ENCODE data around the gene TBATA. TPM values are rescaled to one million over a fixed set of nuclear protein-coding genes. Genes with fewer than 3 reads are reported as not detected.
A peak's percentile ranks its signal among the peaks of the same experiment; 100 is the strongest.

The TBATA gene
- total and polyA plus RNA-seq, 5 donors, result 0.16 TPM; not detected in 4

DNA sequence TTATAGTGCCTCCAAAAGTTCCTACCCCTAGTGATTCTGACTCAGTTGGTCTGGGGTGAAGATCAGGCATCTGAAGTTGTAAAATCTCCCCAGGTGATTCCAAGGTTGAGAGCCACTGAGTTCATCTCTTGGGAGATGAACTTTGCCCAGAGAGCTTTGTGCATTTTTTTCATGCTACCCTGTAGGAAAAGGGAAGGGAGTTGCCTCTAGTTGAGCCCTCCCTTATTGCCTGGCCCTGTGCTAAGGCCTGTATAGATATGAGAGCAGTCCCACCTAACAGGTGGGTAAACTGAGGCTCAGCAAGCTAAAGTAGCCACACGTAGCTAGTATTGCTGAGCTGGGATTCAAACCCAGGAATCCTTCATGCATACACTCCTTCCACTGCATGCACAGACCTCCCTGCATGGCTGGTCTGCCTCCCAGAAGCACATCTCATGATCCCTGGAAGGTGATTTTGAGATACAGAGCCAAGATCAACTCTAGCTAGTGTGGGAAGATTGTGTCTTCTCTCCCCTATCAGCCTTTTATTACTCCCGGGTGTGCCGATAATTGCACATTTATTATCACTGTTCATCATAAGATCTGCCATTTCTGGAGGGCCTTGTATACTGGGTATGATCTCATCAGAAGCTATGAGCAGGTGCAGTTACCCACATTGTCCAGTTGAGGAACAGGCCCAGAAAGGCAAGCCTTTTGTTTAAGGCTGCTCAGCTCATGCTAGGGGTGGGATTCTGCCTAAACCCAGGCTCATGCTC lies 47.0 kb downstream of the TBATA start:
- Histone ChIP-seq H3K4me1 (ENCODE audit: control insufficient read depth, insufficient read depth, low read length) (no peaks in the 10 kb centered on the region), H3K4me3 (ENCODE audit: low read length) (no peak overlapping the region), H3K27ac (ENCODE audit: low read length) (no peak overlapping the region), H3K27me3 (ENCODE audit: control insufficient read depth, insufficient read depth) (no peaks in the 10 kb centered on the region), H3K9me3 (ENCODE audit: control insufficient read depth, low read length) (no peaks in the 10 kb centered on the region)
- DNase-seq (no peak), ATAC-seq (no peak)
- intact Hi-C loops (cut with DNase I), result no loop called here
- 74% methylated on average over 3 of the region's 3 CpGs for WGBS

DNA sequence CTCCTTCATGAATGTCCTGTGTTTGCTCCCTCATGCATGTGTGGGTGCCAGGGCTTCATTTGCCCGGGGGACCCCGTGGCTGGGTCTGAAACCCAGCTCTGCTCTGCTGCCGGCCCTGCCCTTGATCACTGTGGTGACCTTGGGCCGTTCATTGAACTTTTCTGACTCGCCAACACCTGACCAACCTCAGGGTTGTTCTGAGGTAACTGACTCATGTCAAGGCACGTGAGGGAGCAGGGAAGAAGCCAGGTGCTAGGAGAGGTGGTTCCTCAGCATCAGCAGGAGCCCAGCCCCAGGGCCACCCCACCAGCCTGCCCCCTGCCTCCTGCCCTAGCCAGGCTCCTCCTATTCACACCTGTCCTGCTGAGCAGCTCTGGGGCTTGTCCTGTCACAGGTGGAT lies 47.9 kb downstream of the TBATA start:
- no peaks in the 10 kb centered on the region for H3K4me1 ChIP-seq (ENCODE audit: control insufficient read depth, insufficient read depth, low read length)
- intact Hi-C loops (cut with DNase I), result no loop called here
- no peaks in the 10 kb centered on the region for H3K9me3 ChIP-seq (ENCODE audit: control insufficient read depth, low read length)
- H3K4me3 ChIP-seq (ENCODE audit: low read length), result no peak overlapping the region
- 89% methylated on average over 6 of the region's 6 CpGs for WGBS
- H3K27me3 ChIP-seq (ENCODE audit: control insufficient read depth, insufficient read depth), result no peaks in the 10 kb centered on the region
- DNase-seq, result no peak
- H3K27ac ChIP-seq (ENCODE audit: low read length), result no peak overlapping the region
- ATAC-seq, result no peak

DNA sequence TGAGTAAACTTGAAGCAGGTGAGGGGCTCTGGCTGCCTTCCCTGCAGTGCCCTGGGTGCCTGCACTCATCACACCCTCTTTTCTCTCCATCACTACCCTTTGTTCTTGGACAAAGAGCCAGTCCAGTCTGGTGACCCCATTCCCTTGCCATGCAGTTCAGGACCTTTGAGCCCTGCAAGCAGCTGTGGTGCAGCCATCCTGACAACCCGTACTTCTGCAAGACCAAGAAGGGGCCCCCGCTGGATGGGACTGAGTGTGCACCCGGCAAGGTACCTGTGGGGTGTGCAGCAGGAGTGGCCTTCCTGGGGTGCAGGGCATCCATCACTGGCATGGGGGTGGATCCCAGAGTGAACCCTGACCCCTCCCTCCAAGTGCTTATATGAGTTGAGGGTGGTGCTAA lies 48.7 kb downstream of the TBATA start:
- intact Hi-C loops (cut with DNase I), result no loop called here
- H3K4me3 ChIP-seq (ENCODE audit: low read length), result no peak overlapping the region
- 98% methylated on average over 3 of the region's 3 CpGs for WGBS

DNA sequence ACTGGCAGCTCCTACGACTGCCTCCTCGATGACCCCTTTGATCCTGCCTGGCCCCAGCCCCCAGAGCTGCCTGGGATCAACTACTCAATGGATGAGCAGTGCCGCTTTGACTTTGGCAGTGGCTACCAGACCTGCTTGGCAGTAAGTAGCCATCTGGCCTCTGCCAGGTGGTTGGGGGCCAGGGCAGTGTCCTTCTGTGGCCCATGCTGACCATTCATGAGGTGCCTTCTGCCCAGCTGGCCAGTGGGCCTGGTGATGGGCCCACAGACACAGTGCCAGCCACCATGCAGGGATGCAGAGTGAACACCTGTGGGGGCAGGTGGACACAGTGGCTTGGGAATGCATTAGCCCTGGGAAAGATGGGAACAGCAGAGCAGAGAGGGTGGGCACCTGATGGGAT lies 50.0 kb downstream of the TBATA start:
- Histone ChIP-seq H3K27me3 (ENCODE audit: control insufficient read depth, insufficient read depth) (no peaks in the 10 kb centered on the region), H3K9me3 (ENCODE audit: control insufficient read depth, low read length) (no peaks in the 10 kb centered on the region), H3K4me3 (ENCODE audit: low read length) (no peak overlapping the region), H3K27ac (ENCODE audit: low read length) (no peak overlapping the region), H3K4me1 (ENCODE audit: control insufficient read depth, insufficient read depth, low read length) (no peaks in the 10 kb centered on the region)
- intact Hi-C loops (cut with DNase I), result no loop called here
- no peak for DNase-seq
- ATAC-seq, result no peak
- 80% methylated on average over 3 of the region's 3 CpGs for WGBS

More for the DNA sequence above, 48.7 kb downstream of the TBATA start:
- ATAC-seq (no peak), DNase-seq (no peak)
- no peaks in the 10 kb centered on the region for H3K9me3 ChIP-seq (ENCODE audit: control insufficient read depth, low read length)
- no peaks in the 10 kb centered on the region for H3K27me3 ChIP-seq (ENCODE audit: control insufficient read depth, insufficient read depth)
- H3K4me1 ChIP-seq (ENCODE audit: control insufficient read depth, insufficient read depth, low read length), result no peaks in the 10 kb centered on the region
- H3K27ac ChIP-seq (ENCODE audit: low read length), result no peak overlapping the region

DNA sequence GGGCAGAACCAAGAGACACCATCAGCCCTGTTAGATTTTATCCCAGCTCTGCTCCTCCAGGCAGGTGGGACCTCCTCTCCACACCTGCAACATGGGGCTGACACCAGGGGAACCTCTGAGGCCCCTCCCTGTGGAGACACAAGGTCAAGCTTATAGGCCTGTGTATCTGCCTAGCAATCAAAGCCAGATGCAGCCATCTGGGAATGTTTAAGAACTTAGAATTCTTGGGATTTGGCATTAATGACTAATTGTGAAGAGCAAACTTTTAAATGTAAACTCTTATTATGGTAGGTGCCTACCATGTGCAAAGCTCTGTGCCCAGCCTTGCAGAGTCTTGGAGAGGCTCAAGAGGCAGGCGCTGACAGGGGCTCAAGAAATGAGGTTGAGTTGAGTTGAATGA lies 52.1 kb downstream of the TBATA start:
- 100% methylated on average over 1 of the region's 1 CpG for WGBS
- no peaks in the 10 kb centered on the region for H3K9me3 ChIP-seq (ENCODE audit: control insufficient read depth, low read length)
- intact Hi-C loops (cut with DNase I), result no loop called here
- H3K27ac ChIP-seq (ENCODE audit: low read length), result no peak overlapping the region
- no peaks in the 10 kb centered on the region for H3K4me1 ChIP-seq (ENCODE audit: control insufficient read depth, insufficient read depth, low read length)
- no peaks in the 10 kb centered on the region for H3K27me3 ChIP-seq (ENCODE audit: control insufficient read depth, insufficient read depth)
- H3K4me3 ChIP-seq (ENCODE audit: low read length), result no peak overlapping the region
- ATAC-seq (no peak), DNase-seq (no peak)

DNA sequence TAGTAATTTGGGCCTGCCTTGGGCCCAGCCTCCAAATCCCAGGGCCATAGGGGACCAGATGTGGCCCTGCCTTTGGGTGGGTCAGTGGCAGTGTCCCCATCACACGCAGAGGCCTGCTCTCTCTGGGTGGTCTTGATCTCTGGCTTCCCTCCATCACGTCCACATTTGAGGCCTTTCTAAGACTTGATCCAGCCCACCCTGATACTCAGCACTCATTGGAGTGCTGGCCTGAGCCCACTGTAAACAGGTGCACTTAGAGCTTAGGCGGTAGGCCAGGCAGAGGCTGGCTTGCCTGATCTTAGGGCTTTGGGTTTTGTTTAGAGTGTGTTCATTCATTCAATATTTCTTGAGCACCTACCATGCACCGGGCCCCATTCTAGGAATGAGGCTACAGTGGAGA lies 52.6 kb downstream of the TBATA start:
- Histone ChIP-seq H3K4me1 (ENCODE audit: control insufficient read depth, insufficient read depth, low read length) (no peaks in the 10 kb centered on the region), H3K4me3 (ENCODE audit: low read length) (no peak overlapping the region), H3K27ac (ENCODE audit: low read length) (no peak overlapping the region), H3K9me3 (ENCODE audit: control insufficient read depth, low read length) (no peaks in the 10 kb centered on the region), H3K27me3 (ENCODE audit: control insufficient read depth, insufficient read depth) (no peaks in the 10 kb centered on the region)
- ATAC-seq (no peak), DNase-seq (peak in 1 of 3 donors; percentile 4)
- WGBS, result 96% methylated on average over 4 of the region's 4 CpGs
- intact Hi-C loops (cut with DNase I), result no loop called here

DNA sequence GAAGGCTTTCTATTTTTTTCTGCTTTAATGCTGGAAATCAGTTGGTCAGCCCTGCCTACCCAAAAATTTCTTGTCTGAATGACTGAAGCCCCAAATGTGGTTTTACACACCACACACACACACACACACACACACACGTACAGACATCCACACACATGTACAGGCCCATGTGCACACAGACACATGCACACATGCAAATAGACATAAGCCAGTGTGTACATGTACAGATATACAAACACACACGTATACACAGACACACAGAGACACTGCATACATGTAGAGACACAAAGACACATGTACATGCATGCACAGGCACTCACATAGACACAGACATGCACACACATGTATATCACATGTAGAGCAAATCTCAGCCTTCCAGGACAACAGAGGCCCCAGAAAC lies 54.2 kb downstream of the TBATA start:
- H3K27me3 ChIP-seq (ENCODE audit: control insufficient read depth, insufficient read depth), result no peaks in the 10 kb centered on the region
- no peaks in the 10 kb centered on the region for H3K4me1 ChIP-seq (ENCODE audit: control insufficient read depth, insufficient read depth, low read length)
- no peak for ATAC-seq
- no peak overlapping the region for H3K27ac ChIP-seq (ENCODE audit: low read length)
- WGBS, result 88% methylated on average over 2 of the region's 2 CpGs
- H3K4me3 ChIP-seq (ENCODE audit: low read length), result no peak overlapping the region
- H3K9me3 ChIP-seq (ENCODE audit: control insufficient read depth, low read length), result no peaks in the 10 kb centered on the region
- DNase-seq, result no peak
- intact Hi-C loops (cut with DNase I), result no loop called here

DNA sequence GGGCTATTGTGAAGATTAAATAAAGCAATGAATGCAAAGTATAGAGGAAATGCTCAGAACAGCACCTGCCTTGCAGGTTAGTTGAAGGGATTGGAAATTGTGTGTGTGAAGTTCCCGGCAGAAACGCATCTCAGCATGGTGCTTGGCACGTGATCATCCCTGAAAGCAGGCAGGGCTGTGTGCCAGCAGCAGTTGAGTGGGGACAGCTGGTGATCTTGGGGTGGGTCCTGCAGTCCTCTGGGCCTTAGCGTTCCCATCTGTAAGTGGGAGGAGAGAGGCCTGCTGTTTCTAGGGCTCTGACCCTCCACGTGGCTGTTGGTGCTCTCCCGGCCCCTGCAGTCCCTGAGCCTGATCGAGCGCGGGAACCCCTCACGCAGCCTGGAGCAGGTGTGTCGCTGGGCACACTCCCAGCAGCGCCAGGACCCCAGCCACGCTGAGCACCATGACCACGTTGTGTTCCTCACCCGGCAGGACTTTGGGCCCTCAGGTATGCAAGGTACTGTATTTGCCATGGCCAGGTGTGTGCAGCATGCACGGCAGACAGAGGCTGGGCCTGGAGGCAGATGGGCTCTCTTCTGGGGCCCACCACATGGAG lies 55.3 kb downstream of the TBATA start:
- Histone ChIP-seq H3K4me1 (ENCODE audit: control insufficient read depth, insufficient read depth, low read length) (no peaks in the 10 kb centered on the region), H3K27me3 (ENCODE audit: control insufficient read depth, insufficient read depth) (no peaks in the 10 kb centered on the region), H3K27ac (ENCODE audit: low read length) (no peak overlapping the region), H3K4me3 (ENCODE audit: low read length) (no peak overlapping the region), H3K9me3 (ENCODE audit: control insufficient read depth, low read length) (no peaks in the 10 kb centered on the region)
- ATAC-seq, result peak in 1 of 2 donors; percentile 12
- peak in 1 of 3 donors; percentile 68 for DNase-seq
- intact Hi-C loops (cut with DNase I), result no loop called here
- WGBS, result 66% methylated on average over 16 of the region's 16 CpGs

DNA sequence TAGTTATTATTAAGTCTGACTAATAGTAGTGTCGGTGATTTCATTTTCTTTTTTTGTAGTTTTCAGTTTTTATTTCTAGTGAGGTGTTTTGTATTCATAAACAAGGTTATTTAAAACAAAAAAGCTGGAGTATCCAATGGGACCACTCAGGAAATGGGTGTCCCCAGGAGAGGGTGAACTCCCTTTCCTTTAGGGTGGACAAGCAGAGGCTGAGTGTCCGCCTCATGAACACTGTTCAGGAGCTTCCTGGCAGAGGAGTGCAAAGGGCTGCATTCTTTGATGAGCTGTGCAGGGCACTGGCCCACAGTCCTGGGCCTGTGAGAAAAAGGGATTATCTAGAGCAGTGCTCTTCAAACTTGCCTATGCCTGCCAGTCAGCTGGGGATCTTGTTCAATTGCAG lies 56.8 kb downstream of the TBATA start:
- intact Hi-C loops (cut with DNase I), result no loop called here
- DNase-seq (no peak), ATAC-seq (peak in 1 of 2 donors; percentile 46)
- Histone ChIP-seq H3K27ac (ENCODE audit: low read length) (no peak overlapping the region), H3K9me3 (ENCODE audit: control insufficient read depth, low read length) (no peaks in the 10 kb centered on the region), H3K4me3 (ENCODE audit: low read length) (no peak overlapping the region), H3K27me3 (ENCODE audit: control insufficient read depth, insufficient read depth) (no peaks in the 10 kb centered on the region), H3K4me1 (ENCODE audit: control insufficient read depth, insufficient read depth, low read length) (no peaks in the 10 kb centered on the region)
- 73% methylated on average over 2 of the region's 2 CpGs for WGBS

DNA sequence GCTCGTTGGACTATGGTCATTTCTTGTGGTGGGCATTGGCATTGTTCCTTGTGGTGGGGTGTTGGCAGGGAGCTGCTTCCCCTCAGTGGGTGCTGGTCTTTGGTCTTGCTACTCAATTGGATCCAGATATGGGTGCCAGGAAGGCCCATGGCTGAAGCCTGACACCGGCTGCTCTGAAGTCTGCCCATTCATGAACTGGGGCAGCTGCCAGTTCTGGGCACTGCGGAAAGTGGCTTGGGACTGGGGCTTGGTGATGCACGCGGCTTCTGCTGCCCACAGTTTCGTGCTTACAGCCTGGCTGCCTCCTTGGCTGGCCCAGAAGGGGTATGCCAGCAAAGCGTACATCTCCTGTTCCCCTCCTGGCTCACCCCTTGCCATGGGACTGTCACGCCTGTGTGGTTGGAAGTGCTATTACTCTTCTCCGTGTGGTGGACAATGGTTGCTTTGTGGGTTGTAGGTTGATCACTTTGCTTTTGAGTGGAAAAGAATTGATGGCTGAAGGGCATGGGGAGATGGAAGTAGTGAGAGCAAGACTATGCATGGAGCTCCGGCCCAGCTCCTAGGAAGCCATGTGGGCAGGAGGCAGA lies 58.2 kb downstream of the TBATA start:
- Histone ChIP-seq H3K9me3 (ENCODE audit: control insufficient read depth, low read length) (no peaks in the 10 kb centered on the region), H3K27me3 (ENCODE audit: control insufficient read depth, insufficient read depth) (no peaks in the 10 kb centered on the region), H3K4me3 (ENCODE audit: low read length) (no peak overlapping the region), H3K27ac (ENCODE audit: low read length) (no peak overlapping the region), H3K4me1 (ENCODE audit: control insufficient read depth, insufficient read depth, low read length) (no peaks in the 10 kb centered on the region)
- DNase-seq, result peak in 1 of 3 donors; percentile 15
- 87% methylated on average over 10 of the region's 10 CpGs for WGBS
- intact Hi-C loops (cut with DNase I), result no loop called here
- no peak for ATAC-seq

DNA sequence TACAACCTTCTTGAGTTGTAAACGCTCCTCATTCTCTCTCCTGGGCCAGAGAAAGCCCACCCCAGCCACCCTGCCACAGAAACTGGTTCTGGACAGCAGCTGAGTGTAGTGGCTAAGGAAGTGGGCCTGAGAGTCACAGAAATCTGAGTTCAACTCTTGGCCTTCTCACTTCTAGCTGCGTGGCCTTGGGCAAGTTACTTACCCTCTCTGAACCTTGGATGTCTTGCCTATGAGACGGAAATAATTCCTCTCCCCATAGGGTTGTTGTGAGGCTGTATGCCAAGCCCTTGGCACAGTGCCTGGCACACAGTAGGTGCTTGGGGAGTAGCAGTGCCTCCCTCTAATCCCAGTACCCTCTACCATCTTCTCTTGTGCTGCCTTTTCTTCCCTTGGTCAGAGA lies 61.4 kb downstream of the TBATA start:
- Histone ChIP-seq H3K4me1 (ENCODE audit: control insufficient read depth, insufficient read depth, low read length) (no peaks in the 10 kb centered on the region), H3K4me3 (ENCODE audit: low read length) (no peak overlapping the region), H3K27ac (ENCODE audit: low read length) (no peak overlapping the region), H3K9me3 (ENCODE audit: control insufficient read depth, low read length) (no peaks in the 10 kb centered on the region), H3K27me3 (ENCODE audit: control insufficient read depth, insufficient read depth) (no peaks in the 10 kb centered on the region)
- DNase-seq, result peak in 1 of 3 donors; percentile 10
- WGBS, result 97% methylated on average over 3 of the region's 3 CpGs
- intact Hi-C loops (cut with DNase I), result no loop called here
- ATAC-seq, result no peak
